ENCODE measurements around the gene PRUNE1. TPM values are rescaled to one million over a fixed set of nuclear protein-coding genes. Genes with fewer than 3 reads are reported as not detected.

PRUNE1 gene
- total RNA-seq, 1 donor from 2014 or later, result 8.7 TPM

GRCh38 chr1:151006327-151007052 is 1.8 kb upstream of the PRUNE1 start, which contains the start of gene MINDY1:
Gene MINDY1 (minus strand): TSS chr1:151006902. CDS start chr1:151002617, 4,285 bp downstream.
- peak; percentile 90 for DNase-seq

DNA sequence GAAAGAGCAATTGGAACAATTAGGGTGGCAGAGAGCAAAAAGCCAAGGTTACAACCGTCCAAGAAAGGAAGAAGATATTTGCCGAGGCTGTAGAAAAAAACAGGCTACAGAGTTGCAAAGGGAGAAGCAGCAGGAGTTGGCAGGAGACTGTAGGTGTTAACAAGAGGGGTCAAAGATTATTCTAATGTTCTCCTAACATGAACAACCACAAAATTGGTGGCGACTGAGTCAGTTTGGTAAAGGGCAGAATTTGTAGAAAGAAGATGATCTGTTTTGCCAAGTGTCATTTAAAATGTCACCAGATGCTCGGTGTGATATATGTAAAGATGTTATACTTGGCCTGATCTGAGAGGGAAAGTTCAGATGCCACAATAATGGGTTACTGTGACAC is 401 bp upstream of the PRUNE1 start:
- DNase-seq, result no peak

DNA sequence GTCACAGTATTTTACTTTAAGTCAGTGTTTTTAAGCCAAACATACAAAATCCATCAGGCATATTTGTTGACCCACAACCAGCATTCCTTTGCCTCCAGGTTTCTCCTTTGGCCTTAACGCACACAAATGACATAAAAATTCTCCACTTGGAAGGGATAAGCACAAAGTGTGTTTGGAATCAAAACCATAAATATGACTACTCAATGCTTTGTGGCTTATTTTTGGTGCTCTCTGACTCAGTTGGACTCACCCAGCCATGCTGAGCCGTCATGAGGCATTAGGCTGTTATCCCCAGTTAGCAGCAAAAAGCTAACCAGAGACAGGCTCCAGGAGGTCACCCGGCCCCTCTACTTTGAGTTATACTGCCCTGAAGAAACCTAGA is 948 bp downstream of the PRUNE1 start:
- no peak for DNase-seq

DNA sequence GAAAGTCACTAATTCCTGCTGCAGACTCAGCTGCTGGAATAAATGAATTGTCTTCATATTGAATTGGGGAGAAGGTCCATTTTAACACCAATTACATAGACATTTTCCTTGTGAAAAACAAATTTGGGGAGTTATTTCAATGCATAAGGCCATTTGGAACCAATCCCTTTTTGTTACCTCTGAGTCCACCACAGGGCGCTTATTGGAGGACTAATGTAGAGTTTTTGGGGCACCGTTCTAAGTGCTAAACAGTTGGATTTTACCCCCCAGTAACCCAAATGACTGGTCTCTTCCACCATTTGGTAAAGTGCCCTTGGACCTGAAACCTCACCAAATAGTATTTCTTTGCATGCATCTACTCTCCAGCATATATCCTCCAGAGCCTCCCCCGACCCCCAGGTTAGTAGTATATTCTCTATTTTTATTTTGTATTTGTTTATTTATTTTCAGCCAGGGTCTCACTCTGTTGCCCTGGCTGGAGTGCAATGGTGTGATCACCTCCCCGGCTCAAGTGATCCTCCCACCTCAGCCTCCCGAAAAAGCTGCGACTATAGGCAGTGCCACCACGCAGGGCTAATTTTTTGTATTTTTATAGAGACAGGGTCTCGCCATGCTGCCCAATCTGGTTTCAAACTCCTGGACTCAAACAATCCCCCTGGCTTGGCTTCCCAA is 1.6 kb downstream of the PRUNE1 start:
- no peak for DNase-seq

DNA sequence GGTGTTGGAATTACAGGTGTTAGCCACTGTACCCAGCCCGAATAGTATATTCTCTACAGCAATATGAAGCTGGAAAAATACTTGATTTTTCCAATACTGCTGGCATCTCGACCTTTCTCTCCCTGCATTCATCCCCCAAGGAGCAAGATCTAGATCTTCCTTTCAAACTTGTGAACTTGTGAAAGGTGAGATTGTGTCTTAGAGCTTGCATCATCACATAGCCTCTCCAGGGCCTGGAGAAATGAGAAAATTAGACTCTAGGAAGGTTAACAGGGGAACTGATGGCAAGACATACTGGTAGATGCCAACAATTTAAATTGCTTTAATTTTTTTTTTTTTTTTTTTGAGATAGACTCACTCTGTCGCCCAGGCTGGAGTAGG is 2.1 kb downstream of the PRUNE1 start:
- DNase-seq, result no peak

GRCh38 chr1:151011154-151011850 is 3.1 kb downstream of the PRUNE1 start:
- no peak for DNase-seq

DNA sequence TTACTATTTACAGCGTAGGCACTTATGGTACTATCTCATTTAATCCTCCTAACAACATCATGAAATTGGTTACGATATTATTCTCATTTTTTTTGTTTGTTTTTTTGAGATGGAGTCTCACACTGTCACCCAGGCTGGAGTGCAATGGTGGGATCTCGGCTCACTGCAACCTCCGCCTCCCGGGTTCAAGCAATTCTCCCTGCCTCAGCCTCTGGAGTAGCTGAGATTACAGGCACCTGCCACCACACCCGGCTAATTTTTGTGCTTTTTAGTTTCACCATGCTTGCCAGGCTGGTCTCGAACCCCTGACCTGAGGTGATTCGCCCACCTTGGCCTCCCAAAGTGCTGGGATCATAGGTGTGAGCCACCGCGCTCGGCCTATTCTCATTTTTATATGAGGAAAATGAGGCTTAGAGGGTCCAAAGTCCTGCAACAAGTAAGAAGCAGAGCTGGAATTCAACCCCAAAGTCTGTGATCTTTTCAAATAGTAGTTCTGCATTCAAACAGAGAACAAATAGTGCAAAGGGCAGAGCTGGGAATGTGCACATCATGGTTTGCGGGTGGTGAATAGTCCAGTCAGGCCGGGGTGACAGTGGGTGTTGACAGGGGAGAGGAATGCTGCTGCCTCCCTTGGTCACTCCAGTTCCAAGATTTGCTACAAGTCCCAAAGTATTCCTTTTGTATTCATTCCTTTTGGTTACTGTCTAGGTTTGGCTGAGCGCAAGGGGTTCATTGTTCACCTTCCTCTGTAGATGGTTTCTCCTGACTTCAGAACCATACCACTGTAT is 4.6 kb downstream of the PRUNE1 start:
- no peak for DNase-seq

DNA sequence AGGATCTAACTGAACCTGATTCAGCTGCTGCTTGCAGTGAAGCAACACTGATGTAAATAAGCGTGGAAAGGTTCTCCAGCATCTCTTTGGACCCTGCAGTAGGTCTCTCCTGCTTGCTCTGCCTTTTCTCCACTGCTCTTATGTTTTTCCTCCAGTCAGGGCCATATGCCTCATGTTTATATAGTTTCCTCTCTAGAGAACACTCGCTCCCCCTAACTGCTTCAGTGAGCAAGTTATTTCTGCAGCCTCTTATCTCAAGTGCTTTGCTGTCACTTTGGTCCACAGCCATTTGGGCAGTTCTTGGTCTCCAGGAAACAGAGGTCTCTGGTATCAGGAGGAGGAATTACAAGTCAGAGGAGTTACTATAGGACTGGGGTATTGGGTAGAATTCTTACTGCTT is 5.3 kb downstream of the PRUNE1 start:
- DNase-seq, result no peak

GRCh38 chr1:151024540-151025146 is 16.4 kb downstream of the PRUNE1 start:
- peak; percentile 89 for DNase-seq

DNA sequence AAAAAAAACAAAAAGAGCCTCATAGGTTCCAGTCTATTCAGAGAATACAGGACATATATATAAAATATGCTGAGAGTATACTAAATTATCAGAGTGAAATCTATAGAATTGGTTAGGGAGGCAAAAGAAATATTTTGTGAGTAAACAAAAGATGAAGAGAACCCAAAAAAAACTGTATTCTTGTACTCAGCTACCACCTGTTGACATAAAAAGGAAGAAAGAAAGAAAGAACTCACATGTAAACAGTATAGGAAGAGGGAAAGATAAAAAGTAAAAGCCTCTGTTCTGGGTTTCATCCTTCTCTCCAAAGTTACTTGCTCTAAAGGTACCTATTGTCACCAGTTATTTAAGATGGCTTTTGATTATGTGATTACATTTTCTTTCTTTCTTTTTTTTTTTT is 18.2 kb downstream of the PRUNE1 start:
- no peak for DNase-seq

GRCh38 chr1:151032164-151032563 is 23.9 kb downstream of the PRUNE1 start:
- no peak for DNase-seq

GRCh38 chr1:151035167-151035566 is 26.9 kb downstream of the PRUNE1 start:
- no peak for DNase-seq

DNA sequence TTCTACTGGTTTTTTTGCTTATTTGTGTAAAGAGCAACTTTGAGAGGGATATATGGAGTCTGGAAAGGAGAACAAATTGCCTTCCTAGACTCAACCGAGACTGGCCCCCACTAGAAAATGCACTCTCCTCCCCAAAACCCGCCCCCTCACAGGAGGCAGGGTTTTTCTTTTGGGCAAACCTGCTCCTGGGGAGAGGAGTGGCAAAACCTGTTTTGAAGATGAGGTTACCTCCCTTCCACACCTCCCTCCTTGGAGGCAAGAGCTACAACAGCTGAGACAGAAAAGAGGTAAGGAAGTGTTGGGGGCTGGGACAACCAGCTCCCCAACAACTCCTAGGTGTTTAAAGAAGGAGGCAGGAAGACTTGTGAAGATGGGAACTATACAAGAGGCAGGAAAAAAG is 28.1 kb downstream of the PRUNE1 start, which contains the start of gene BNIPL:
BNIPL (plus strand) TSS at position 231 of the 400 bp plus-strand sequence; CDS start at position 371, 140 bp downstream.
- no peak for DNase-seq

GRCh38 chr1:151037032-151037431 is 28.8 kb downstream of the PRUNE1 start:
- no peak for DNase-seq

- no peak for DNase-seq
These were observed 31.3 kb downstream of the PRUNE1 start for GRCh38 chr1:151039521-151039920.

- DNase-seq, result no peak
These were observed 34.9 kb downstream of the PRUNE1 start for GRCh38 chr1:151043163-151043562.

DNA sequence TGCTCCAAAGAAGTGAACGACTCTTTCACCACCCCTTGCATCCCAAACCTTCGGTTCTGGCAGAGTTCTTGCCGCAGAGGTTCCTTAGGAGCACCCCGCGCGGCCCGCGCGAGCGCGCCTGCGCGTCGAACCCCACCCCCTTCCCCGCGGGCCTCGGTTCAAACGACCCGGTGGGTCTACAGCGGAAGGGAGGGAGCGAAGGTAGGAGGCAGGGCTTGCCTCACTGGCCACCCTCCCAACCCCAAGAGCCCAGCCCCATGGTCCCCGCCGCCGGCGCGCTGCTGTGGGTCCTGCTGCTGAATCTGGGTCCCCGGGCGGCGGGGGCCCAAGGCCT is 39.3 kb downstream of the PRUNE1 start, which contains the start of gene C1orf56:
C1orf56 (plus strand) TSS at position 161 of the 334 bp plus-strand sequence; CDS start at position 258, 97 bp downstream.
- peak; percentile 64 for DNase-seq

GRCh38 chr1:151047925-151048644 is 39.8 kb downstream of the PRUNE1 start:
- DNase-seq, result peak; percentile 86

DNA sequence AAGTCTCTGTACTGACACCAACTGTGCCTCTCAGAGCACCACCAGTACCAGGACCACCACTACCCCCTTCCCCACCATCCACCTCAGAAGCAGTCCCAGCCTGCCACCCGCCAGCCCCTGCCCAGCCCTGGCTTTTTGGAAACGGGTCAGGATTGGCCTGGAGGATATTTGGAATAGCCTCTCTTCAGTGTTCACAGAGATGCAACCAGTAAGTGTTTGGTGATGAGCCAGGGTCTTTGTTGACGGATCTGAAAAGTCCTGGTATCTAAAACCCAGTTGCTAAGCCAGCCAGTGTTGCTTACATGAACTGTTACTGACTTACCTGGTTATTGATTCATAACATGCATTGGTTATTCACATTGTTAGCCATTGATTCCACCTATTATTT is 40.4 kb downstream of the PRUNE1 start:
- DNase-seq, result no peak

- DNase-seq, result no peak
These were observed 41.2 kb downstream of the PRUNE1 start for GRCh38 chr1:151049458-151049857.

- no peak for DNase-seq
These were observed 41.9 kb downstream of the PRUNE1 start for GRCh38 chr1:151050051-151050688.
